ENCODE results near the gene EZH1. TPM values are rescaled to one million over a fixed set of nuclear protein-coding genes. Genes with fewer than 3 reads are reported as not detected.
A peak's percentile ranks its signal among the peaks of the same experiment; 100 is the strongest.

The EZH1 gene
- 10 to 100 TPM; 30.5 to 32.5 TPM for total RNA-seq

DNA sequence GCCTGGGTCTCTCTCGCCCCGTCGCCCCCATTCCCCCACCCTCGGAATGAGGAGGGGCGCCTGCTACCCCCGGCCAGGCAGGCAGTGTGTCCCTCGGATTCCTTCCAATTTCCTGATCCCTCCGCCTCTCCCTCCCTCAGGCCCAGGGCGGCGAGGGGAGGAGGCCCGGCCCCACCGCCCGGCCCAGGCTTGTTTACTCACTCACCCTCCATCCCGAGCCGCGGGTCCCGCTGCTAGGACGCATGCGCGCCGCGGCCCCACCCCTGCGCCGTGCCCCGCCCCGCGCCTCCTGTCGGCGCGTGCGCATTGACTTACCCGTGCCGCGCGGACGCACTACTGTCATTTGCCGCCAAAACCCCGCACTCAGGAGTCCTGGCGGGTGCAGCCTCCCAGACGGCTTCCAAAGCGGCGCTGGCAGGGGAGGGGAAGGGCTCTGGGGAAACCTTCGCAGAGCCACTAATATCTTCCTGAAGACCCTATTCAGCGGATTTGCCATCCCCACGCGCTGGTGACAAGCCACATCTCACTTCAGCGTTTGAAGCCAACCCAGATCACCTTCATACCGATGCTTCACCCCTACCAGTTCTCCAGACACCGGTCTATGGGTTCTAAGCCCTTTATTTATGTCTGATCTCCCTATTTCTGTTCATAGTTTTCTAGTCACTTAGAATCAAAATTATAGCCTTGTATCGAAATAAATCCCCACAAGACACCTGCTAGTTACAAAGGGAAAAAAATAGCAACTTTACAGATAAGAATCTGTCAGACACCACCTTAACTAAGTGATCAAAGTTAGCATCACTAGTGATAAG is at the start of gene EZH1:
Gene EZH1, minus strand, starts transcription at position 235 of the 812 bp plus-strand sequence. CDS start 16,099 bp downstream, outside the sequence.
- Histone ChIP-seq H3K4me3 (peak within 1 kb of the TSS; percentile 64 to 83), H3K27ac (peak within 1 kb of the TSS; percentile 94 to 95), H3K27me3 (no peaks in the 10 kb centered on the region), H3K9me3 (no peaks in the 10 kb centered on the region), H3K4me1 (peaks cover 0 to 41% of the 10 kb centered on the region in 2 donors), H3K36me3 (no peaks in the 10 kb centered on the region)
- peak; percentile 91 for DNase-seq (ENCODE audit: low spot score)
- TF ChIP-seq, protein P1, sequence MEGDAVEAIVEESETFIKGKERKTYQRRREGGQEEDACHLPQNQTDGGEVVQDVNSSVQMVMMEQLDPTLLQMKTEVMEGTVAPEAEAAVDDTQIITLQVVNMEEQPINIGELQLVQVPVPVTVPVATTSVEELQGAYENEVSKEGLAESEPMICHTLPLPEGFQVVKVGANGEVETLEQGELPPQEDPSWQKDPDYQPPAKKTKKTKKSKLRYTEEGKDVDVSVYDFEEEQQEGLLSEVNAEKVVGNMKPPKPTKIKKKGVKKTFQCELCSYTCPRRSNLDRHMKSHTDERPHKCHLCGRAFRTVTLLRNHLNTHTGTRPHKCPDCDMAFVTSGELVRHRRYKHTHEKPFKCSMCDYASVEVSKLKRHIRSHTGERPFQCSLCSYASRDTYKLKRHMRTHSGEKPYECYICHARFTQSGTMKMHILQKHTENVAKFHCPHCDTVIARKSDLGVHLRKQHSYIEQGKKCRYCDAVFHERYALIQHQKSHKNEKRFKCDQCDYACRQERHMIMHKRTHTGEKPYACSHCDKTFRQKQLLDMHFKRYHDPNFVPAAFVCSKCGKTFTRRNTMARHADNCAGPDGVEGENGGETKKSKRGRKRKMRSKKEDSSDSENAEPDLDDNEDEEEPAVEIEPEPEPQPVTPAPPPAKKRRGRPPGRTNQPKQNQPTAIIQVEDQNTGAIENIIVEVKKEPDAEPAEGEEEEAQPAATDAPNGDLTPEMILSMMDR (IDR thresholded peaks at IDR 0.05) = no peak

DNA sequence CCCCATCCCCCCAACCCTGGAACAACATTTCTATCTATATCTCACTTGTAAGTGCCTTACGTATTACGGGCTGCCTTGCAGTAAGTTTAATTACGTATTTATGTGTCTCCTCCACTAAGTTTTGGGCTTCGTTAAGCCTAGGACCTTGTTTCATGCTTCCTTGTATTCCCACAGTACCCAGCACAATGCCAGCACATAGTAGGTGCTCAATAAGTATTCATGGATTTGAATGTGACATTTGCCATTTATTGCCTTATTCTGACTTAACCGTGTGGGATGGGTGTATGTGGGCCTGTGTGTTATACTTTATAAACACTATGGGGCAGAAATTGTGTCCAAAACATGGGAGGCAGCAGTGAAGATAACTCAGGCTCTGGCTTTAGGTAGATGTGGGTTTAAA is 47.7 kb upstream of the EZH1 start:
- TF ChIP-seq, protein P1 (IDR thresholded peaks at IDR 0.05) = no peak
- no peak overlapping the region for H3K27ac ChIP-seq
- no peaks in the 10 kb centered on the region for H3K36me3 ChIP-seq
- no peak overlapping the region for H3K4me3 ChIP-seq
- H3K27me3 ChIP-seq = no peaks in the 10 kb centered on the region
- peaks cover 0 to 9% of the 10 kb centered on the region in 2 donors for H3K4me1 ChIP-seq
- no peaks in the 10 kb centered on the region for H3K9me3 ChIP-seq
- no peak for DNase-seq (ENCODE audit: low spot score)

DNA sequence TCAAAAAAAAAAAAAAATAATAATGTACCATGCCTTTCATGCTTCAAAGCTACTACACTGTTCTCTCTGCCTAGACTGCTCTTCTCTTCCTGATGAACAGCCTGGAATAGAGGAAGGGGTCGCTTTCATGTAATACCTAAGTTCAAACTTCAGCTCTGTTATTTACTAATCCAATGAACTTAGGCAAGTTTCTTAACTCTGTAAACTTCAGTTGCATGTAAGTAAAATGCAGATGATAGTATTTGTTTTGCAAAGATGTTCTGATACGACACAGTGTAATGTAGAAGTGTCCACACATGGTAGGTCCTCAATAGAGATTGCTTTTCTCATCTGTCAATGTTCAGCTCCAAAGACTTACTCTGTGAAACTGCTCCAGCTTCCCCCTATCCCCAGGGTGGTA is 47.1 kb upstream of the EZH1 start:
- H3K27ac ChIP-seq = no peak overlapping the region
- H3K27me3 ChIP-seq = no peaks in the 10 kb centered on the region
- H3K36me3 ChIP-seq = no peaks in the 10 kb centered on the region
- DNase-seq (ENCODE audit: low spot score) = no peak
- TF ChIP-seq, protein P1 (IDR thresholded peaks at IDR 0.05) = no peak
- peaks cover 0 to 3% of the 10 kb centered on the region in 2 donors for H3K4me1 ChIP-seq
- H3K4me3 ChIP-seq = no peak overlapping the region
- H3K9me3 ChIP-seq = no peaks in the 10 kb centered on the region

DNA sequence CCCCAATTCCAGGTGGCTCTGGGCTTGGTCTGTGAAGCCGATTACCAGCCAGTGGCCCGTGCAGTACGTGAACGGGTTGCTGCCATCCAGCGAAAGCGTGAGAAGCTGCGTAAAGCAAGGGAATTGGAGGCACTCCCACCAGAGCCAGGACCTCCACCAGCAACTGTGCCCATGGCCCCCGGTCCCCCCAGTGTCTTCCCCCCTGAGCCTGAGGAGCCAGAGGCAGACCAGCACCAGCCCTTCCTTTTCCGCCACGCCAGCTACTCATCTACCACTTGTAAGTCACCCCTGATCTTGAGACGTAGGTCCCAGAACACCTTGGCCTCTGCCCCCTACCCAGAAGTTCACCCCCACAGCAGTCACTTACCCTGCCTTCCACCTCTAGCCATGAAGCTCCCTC is 42.4 kb upstream of the EZH1 start:
- peaks cover 0 to 5% of the 10 kb centered on the region in 2 donors for H3K4me1 ChIP-seq
- H3K9me3 ChIP-seq = no peaks in the 10 kb centered on the region
- peaks cover 14 to 17% of the 10 kb centered on the region in 2 donors for H3K27me3 ChIP-seq
- TF ChIP-seq, protein P1 (IDR thresholded peaks at IDR 0.05) = no peak
- DNase-seq (ENCODE audit: low spot score) = no peak
- no peak overlapping the region for H3K4me3 ChIP-seq
- H3K36me3 ChIP-seq = no peaks in the 10 kb centered on the region
- no peak overlapping the region for H3K27ac ChIP-seq

DNA sequence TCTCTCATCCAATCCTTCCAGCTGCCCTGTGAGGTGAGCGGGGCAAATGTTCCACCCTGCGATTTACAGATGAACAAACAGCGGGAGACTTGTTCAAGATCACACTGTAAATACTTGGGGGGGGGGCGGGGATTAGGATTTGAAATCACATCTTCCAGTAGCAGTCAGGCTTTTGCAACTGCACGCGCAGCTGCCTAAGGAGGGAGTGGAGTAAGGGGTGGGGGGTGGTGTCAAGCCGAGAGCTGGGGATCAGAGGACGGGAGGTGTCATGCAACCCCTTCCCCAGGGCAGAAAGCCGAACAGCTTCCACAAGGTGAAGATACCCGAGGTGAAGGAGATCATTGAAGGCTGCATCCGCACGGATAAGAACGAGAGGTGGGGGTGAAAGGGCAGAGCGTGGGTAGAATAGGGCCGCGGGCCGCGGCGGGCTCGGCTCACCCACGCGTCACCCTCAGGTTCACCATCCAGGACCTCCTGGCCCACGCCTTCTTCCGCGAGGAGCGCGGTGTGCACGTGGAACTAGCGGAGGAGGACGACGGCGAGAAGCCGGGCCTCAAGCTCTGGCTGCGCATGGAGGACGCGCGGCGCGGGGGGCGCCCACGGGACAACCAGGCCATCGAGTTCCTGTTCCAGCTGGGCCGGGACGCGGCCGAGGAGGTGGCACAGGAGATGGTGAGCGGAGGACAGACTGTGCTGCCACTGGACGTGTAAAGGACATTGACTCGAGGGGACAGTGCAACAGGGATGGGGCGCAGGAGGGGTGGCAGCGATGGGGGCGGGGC is 40.2 kb upstream of the EZH1 start:
- Histone ChIP-seq H3K4me3 (no peak overlapping the region), H3K27ac (no peak overlapping the region), H3K4me1 (peaks cover 0 to 16% of the 10 kb centered on the region in 2 donors), H3K36me3 (no peaks in the 10 kb centered on the region), H3K9me3 (no peaks in the 10 kb centered on the region), H3K27me3 (peaks cover 17 to 20% of the 10 kb centered on the region in 2 donors)
- DNase-seq (ENCODE audit: low spot score) = no peak
- TF ChIP-seq, protein P1 (IDR thresholded peaks at IDR 0.05) = no peak

Measured in right atrium auricular region (tissue), 2 donors.